Small intestine (tissue), 7 donors: ENCODE data around the gene ANKRD28. TPM values are rescaled to one million over a fixed set of nuclear protein-coding genes. Genes with fewer than 3 reads are reported as not detected.
"Not testable (repeated sequence)": the region's sequence is repeated elsewhere in the genome, so short reads cannot be mapped to it uniquely, and the experiment has no call there.

Experiments used
- DNase-seq, 2 donors: peaks; one replicate each; pipeline versions ENCODE4 v3.0.0 to v3.0.0-alpha.2; 2013
- FAIRE-seq: peaks from 2 replicates; lab custom pipeline; 2012; peaks lifted over from hg19 to GRCh38; lab: Jason Lieb, UNC
- H3K27ac ChIP-seq, 3 donors: one replicate each; pipeline ENCODE4 v1.5.1; 2013; ENCODE audit warnings: low read length in 2 of 3, mild to moderate bottlenecking in 2 of 3, control low read depth in 1 of 3, inconsistent platforms in 1 of 3, low read depth in 1 of 3, moderate library complexity in 1 of 3
- H3K27me3 ChIP-seq, 3 donors: one replicate each; pipeline ENCODE4 v1.6.1; 2013; ENCODE audit warnings: low read length in 3 of 3, inconsistent platforms in 1 of 3; ENCODE audit not compliant: control insufficient read depth in 3 of 3, insufficient read depth in 3 of 3
- H3K36me3 ChIP-seq, 3 donors: one replicate each; pipeline ENCODE4 v1.6.1; 2013; ENCODE audit warnings: low read length in 3 of 3, inconsistent platforms in 1 of 3, low read depth in 1 of 3, mild to moderate bottlenecking in 1 of 3, moderate library complexity in 1 of 3; ENCODE audit not compliant: control insufficient read depth in 3 of 3, insufficient read depth in 2 of 3
- H3K4me1 ChIP-seq, 3 donors: one replicate each; pipeline ENCODE4 v1.6.1; 2013; ENCODE audit warnings: low read length in 2 of 3, inconsistent platforms in 1 of 3, low read depth in 1 of 3, mild to moderate bottlenecking in 1 of 3, moderate library complexity in 1 of 3; ENCODE audit not compliant: control insufficient read depth in 3 of 3, insufficient read depth in 2 of 3
- H3K4me3 ChIP-seq, 3 donors: one replicate each; pipeline ENCODE4 v1.5.1; 2013; ENCODE audit warnings: low read length in 3 of 3, control low read depth in 1 of 3, inconsistent platforms in 1 of 3, low read depth in 1 of 3, mild to moderate bottlenecking in 1 of 3, moderate library complexity in 1 of 3
- H3K9me3 ChIP-seq, 2 donors: one replicate each; pipeline ENCODE4 v1.6.1; 2013; ENCODE audit warnings: low read depth in 1 of 2, low read length in 1 of 2; ENCODE audit not compliant: control insufficient read depth in 2 of 2, insufficient read depth in 1 of 2
- WGBS, 3 donors: extraction: QIAGEN DNeasy Blood & Tissue Kit; methylation state at CpG; one replicate each; pipeline ENCODE4 v1.1.7; 2013; 5-methylcytosine and 5-hydroxymethylcytosine counted together
- polyA plus RNA-seq, 4 donors: library from polyadenylated mRNA; stranded (reverse) in 3 of 4; unstranded in 1 of 4; fragments of 200-250 nt in 3 of 4; fragments of 120-200 nt in 1 of 4; gene quantifications; one replicate each; pipeline versions ENCODE4 v1.2.1 to v1.2.3, GENCODE V29; 2013
- donor health status: healthy with polysubstance abuse.
- donor health status: control.
- donor health status: control.
- donor health status: Bipolar disorder and iron deficiency.
- donor health status: healthy.

Gene ANKRD28
- polyA plus RNA-seq, 4 donors: 8.9 to 28.7 (median 11.6) TPM

DNA sequence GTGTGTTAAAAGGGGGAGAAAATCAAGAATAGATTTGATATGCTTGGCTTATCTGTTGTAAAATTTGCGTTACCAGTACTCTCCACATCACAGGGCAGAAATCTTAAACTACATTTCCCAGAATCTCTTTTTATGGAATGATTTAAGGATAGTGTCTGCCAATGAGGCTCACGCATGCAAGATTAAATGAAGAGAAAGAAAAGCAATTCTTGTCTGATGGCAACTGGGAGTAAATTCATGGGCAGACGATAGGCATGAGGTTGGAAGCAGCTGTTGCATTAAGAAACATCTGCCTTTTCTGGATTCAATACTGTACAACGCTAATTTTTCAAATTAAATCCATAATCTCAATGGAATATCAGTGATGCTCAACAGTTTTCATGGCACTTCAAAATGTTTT lies 27.2 kb upstream of the ANKRD28 start:
- H3K27me3 ChIP-seq: no peaks in the 10 kb centered on the region
- H3K4me3 ChIP-seq: no peak overlapping the region
- DNase-seq: no peak
- peaks cover 0 to 3% (median 0%) of the 10 kb centered on the region in 3 donors for H3K36me3 ChIP-seq
- WGBS, 3 donors: 75 to 94% (median 86%) methylated on average over 4 of the region's 4 CpGs
- no peak overlapping the region for H3K27ac ChIP-seq
- no peak for FAIRE-seq
- no peaks in the 10 kb centered on the region for H3K9me3 ChIP-seq
- H3K4me1 ChIP-seq: no peaks in the 10 kb centered on the region

DNA sequence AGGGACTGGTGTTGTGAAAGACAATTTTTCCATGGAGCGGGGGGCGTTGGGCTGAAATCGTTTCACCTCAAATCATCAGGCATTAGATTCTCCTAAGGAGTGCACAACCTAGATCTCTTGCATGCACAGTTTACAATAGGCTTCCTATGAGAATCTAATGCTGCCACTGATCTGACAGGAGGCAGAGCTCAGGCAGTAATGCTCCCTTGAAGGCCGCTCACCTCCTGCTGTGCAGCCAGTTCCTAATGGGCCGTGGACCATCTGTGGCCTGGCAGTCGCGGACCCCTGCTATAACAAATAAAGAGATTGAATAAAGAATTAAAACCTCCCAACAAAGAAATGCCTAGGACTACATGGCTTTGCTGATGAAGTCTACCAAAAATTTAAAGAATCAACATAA lies 25.3 kb upstream of the ANKRD28 start:
- Histone ChIP-seq H3K9me3 (no peaks in the 10 kb centered on the region), H3K27ac (no peak overlapping the region), H3K27me3 (no peaks in the 10 kb centered on the region), H3K4me3 (no peak overlapping the region), H3K36me3 (peaks cover 0 to 3% (median 0%) of the 10 kb centered on the region in 3 donors), H3K4me1 (no peaks in the 10 kb centered on the region)
- DNase-seq: no peak
- WGBS, 3 donors: 97 to 98% (median 97%) methylated on average over 7 of the region's 7 CpGs
- FAIRE-seq: no peak

- H3K9me3 ChIP-seq: no peaks in the 10 kb centered on the region
- no peaks in the 10 kb centered on the region for H3K4me1 ChIP-seq
- FAIRE-seq (no peak), DNase-seq (no peak)
- H3K36me3 ChIP-seq: peaks cover 0 to 3% (median 0%) of the 10 kb centered on the region in 3 donors
- H3K27me3 ChIP-seq: no peaks in the 10 kb centered on the region
- no peak overlapping the region for H3K27ac ChIP-seq
- WGBS, 3 donors: 80 to 93% (median 88%) methylated on average over 2 of the region's 2 CpGs
- H3K4me3 ChIP-seq: no peak overlapping the region
Observed at GRCh38 chr3:15822281-15822680, 24.5 kb upstream of the ANKRD28 start.

GRCh38 chr3:15820911-15821310 lies 23.1 kb upstream of the ANKRD28 start:
- FAIRE-seq: no peak

DNA sequence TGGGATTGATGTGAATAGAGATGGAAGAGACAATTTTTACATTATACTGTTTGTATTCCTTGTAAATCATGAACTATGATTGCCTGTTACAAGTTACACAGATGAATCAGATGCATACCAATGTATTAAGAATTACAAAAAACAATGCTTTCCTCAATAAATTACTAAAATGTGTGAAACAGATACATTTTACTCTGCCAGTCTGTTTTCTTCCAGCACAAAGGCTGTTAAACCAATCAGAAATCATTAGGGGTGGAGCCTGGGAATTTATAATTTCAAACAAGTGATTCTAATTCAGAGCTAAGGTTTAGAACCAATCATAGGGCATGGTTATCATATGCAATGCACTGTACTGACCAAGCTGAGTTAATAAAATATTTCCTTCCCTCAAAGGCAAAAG lies 21.8 kb upstream of the ANKRD28 start:
- H3K9me3 ChIP-seq: no peaks in the 10 kb centered on the region
- H3K4me1 ChIP-seq: no peaks in the 10 kb centered on the region
- FAIRE-seq (no peak), DNase-seq (no peak)
- peaks cover 0 to 3% (median 0%) of the 10 kb centered on the region in 3 donors for H3K36me3 ChIP-seq
- no peaks in the 10 kb centered on the region for H3K27me3 ChIP-seq
- no peak overlapping the region for H3K27ac ChIP-seq
- H3K4me3 ChIP-seq: no peak overlapping the region

More at GRCh38 chr3:15820911-15821310, 23.1 kb upstream of the ANKRD28 start:
- WGBS, 3 donors: 92 to 100% (median 97%) methylated on average over 2 of the region's 2 CpGs
- Histone ChIP-seq H3K4me1 (no peaks in the 10 kb centered on the region), H3K27me3 (no peaks in the 10 kb centered on the region), H3K36me3 (peaks cover 0 to 3% (median 0%) of the 10 kb centered on the region in 3 donors), H3K4me3 (no peak overlapping the region), H3K9me3 (no peaks in the 10 kb centered on the region), H3K27ac (no peak overlapping the region)
- no peak for DNase-seq

DNA sequence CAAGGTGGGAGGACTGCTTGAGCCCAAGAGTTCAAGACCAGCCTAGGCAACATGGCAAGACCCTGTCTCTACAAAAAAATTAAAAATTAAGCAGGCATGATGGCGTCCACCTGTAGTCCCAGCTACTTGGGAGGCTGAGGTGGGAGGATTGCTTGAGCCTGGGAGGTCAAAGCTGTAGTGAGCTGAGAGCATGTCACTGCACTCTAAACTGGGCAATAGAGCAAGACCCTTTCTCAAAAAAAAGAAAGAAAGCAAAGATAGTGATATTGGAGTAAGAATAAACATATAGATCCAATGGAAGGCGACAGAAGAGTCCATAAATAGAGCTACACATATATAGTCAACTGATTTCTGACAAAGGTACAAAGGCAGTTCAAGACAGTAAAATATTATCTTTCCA lies 21.3 kb upstream of the ANKRD28 start:
- 96 to 100% (median 100%) methylated on average over 2 of the region's 2 CpGs for WGBS, 3 donors
- H3K27me3 ChIP-seq: no peaks in the 10 kb centered on the region
- H3K4me3 ChIP-seq: no peak overlapping the region
- no peak overlapping the region for H3K27ac ChIP-seq
- peaks cover 0 to 3% (median 0%) of the 10 kb centered on the region in 3 donors for H3K36me3 ChIP-seq
- no peaks in the 10 kb centered on the region for H3K9me3 ChIP-seq
- DNase-seq: no peak
- no peaks in the 10 kb centered on the region for H3K4me1 ChIP-seq
- FAIRE-seq: no peak

- FAIRE-seq (peak; percentile 68), DNase-seq (peak; percentile 30 to 32)
- Histone ChIP-seq H3K4me1 (no peaks in the 10 kb centered on the region), H3K9me3 (no peaks in the 10 kb centered on the region), H3K4me3 (no peak overlapping the region), H3K36me3 (peaks cover 0 to 2% (median 0%) of the 10 kb centered on the region in 3 donors), H3K27ac (no peak overlapping the region), H3K27me3 (no peaks in the 10 kb centered on the region)
- WGBS, 3 donors: 55 to 68% (median 56%) methylated on average over 4 of the region's 4 CpGs
Observed at GRCh38 chr3:15815696-15816095, 17.9 kb upstream of the ANKRD28 start.

- not testable (repeated sequence) for FAIRE-seq, H3K27me3 ChIP-seq, H3K27ac ChIP-seq, H3K9me3 ChIP-seq, H3K36me3 ChIP-seq, H3K4me1 ChIP-seq, DNase-seq, H3K4me3 ChIP-seq
- WGBS, 3 donors: 93 to 97% (median 94%) methylated on average over 5 of the region's 5 CpGs
Observed at GRCh38 chr3:15813079-15813478, 15.3 kb upstream of the ANKRD28 start.

DNA sequence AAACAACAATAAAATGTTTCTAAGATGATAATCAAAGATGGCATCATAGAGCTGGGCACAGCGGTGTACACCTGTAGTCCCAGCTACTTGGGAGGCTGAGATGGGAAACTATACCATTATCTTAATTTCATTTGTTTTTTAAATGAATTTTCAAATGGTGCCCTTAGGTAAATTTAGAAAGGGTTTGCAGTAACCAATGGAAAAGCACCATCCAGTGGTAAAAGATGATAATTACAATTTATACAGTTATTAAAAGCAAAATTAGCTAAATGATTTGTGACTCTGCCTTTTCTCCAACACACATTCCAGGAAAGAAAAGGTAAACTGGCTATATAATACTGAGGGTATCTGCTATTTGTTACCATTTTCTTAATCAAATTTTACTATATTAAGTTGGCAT lies 14.4 kb upstream of the ANKRD28 start:
- Histone ChIP-seq H3K27me3 (no peaks in the 10 kb centered on the region), H3K4me3 (no peak overlapping the region), H3K4me1 (no peaks in the 10 kb centered on the region), H3K27ac (no peak overlapping the region), H3K9me3 (no peaks in the 10 kb centered on the region), H3K36me3 (peaks cover 0 to 2% (median 0%) of the 10 kb centered on the region in 3 donors)
- WGBS, 3 donors: 92 to 98% (median 97%) methylated on average over 1 of the region's 1 CpG
- DNase-seq (no peak), FAIRE-seq (no peak)
